Measurements from ENCODE around the gene HPGDS.

- TF ChIP-seq POLR2A (IDR thresholded peaks at IDR 0.05; ENCODE audit: low read depth) (no peak), CTCF (IDR thresholded peaks at IDR 0.05) (no peak)
Observed at GRCh38 chr4:94372228-94372978, 29.8 kb upstream of the HPGDS start.
